ENCODE results near the gene SNRPD1.
"Not testable (repeated sequence)": the region's sequence is repeated elsewhere in the genome, so short reads cannot be mapped to it uniquely, and the experiment has no call there.

The SNRPD1 gene

GRCh38 chr18:21612125-21613039 lies at the start of gene SNRPD1:
SNRPD1 (plus strand) TSS chr18:21612314; CDS start chr18:21612430, 116 bp downstream.
- DNase-seq = peak; percentile 99

- no peak for DNase-seq
Observed at GRCh38 chr18:21571772-21572171, 40.3 kb upstream of the SNRPD1 start.

- no peak for DNase-seq
Observed at GRCh38 chr18:21575656-21576055, 36.5 kb upstream of the SNRPD1 start.

GRCh38 chr18:21584391-21584790 lies 27.7 kb upstream of the SNRPD1 start:
- no peak for DNase-seq

- not testable (repeated sequence) for DNase-seq
Observed at GRCh38 chr18:21592361-21592760, 19.8 kb upstream of the SNRPD1 start.

GRCh38 chr18:21593540-21594257 lies 18.4 kb upstream of the SNRPD1 start:
- no peak for DNase-seq

- peak; percentile 35 for DNase-seq
Observed at GRCh38 chr18:21597620-21598019, 14.5 kb upstream of the SNRPD1 start.

- peak; percentile 73 for DNase-seq
Observed at GRCh38 chr18:21598726-21599584, 13.2 kb upstream of the SNRPD1 start.

GRCh38 chr18:21599585-21600525 lies 12.3 kb upstream of the SNRPD1 start:
- DNase-seq = peak; percentile 93

- peak; percentile 100 for DNase-seq
Observed at GRCh38 chr18:21600526-21601410, 11.3 kb upstream of the SNRPD1 start, which contains the start of gene ESCO1. ESCO1 (minus strand) TSS chr18:21600704; CDS start chr18:21574843, 25,861 bp downstream.

GRCh38 chr18:21602299-21602587 lies 9.9 kb upstream of the SNRPD1 start:
- DNase-seq = no peak

- DNase-seq = no peak
Observed at GRCh38 chr18:21604671-21605070, 7.4 kb upstream of the SNRPD1 start.

GRCh38 chr18:21605213-21605612 lies 6.9 kb upstream of the SNRPD1 start:
- no peak for DNase-seq

- peak; percentile 54 for DNase-seq
Observed at GRCh38 chr18:21611401-21612124, 551 bp upstream of the SNRPD1 start.

- DNase-seq = not testable (repeated sequence)
Observed at GRCh38 chr18:21621640-21622039, 9.5 kb downstream of the SNRPD1 start.

GRCh38 chr18:21629089-21629832 lies 17.1 kb downstream of the SNRPD1 start:
- DNase-seq = no peak

- no peak for DNase-seq
Observed at GRCh38 chr18:21632393-21632792, 20.3 kb downstream of the SNRPD1 start.

GRCh38 chr18:21634588-21635199 lies 22.6 kb downstream of the SNRPD1 start:
- DNase-seq = no peak

- DNase-seq = no peak
Observed at GRCh38 chr18:21636769-21637168, 24.7 kb downstream of the SNRPD1 start.

Data from NCI-H69 (cell line).